Stimulated activated naive CD8-positive, alpha-beta T cell treated with anti-CD3 and anti-CD28 coated beads, Interleukin-15, amount 100 ng/mL, for 72 hours (primary cell): ENCODE results near the gene CLN6.
"Not testable (repeated sequence)": the region's sequence is repeated elsewhere in the genome, so short reads cannot be mapped to it uniquely, and the experiment has no call there.

Source experiments
- ATAC-seq: fragments of 150-1000 bp; cut with Tn5 transposase; 2 replicates; pipeline ENCODE4 v1.10.0; 2021; ENCODE audit warnings: mild to moderate bottlenecking, moderate library complexity
- DNase-seq, 2 donors: peaks; one replicate each; pipeline ENCODE4 v3.0.0; 2021 to 2022
- H3K27ac Mint-ChIP-seq, 2 donors: one replicate each; pipeline ENCODE4 v1.8.0; 2022; ENCODE audit warnings: mild to moderate bottlenecking in 2 of 2, mixed read lengths in 2 of 2, moderate library complexity in 2 of 2
- H3K27me3 Mint-ChIP-seq: one replicate; pipeline ENCODE4 v1.8.0; 2022; ENCODE audit warnings: mixed read lengths
- H3K4me1 Mint-ChIP-seq: one replicate; pipeline ENCODE4 v1.8.0; 2022; ENCODE audit warnings: mild to moderate bottlenecking, mixed read lengths
- H3K4me3 Mint-ChIP-seq, 2 donors: one replicate each; pipeline ENCODE4 v1.8.0; 2022; ENCODE audit warnings: mild to moderate bottlenecking in 2 of 2, mixed read lengths in 2 of 2, moderate library complexity in 1 of 2
- H3K9me3 Mint-ChIP-seq, 2 donors: one replicate each; pipeline ENCODE4 v1.8.0; 2022; ENCODE audit warnings: mixed read lengths in 2 of 2

The CLN6 gene

DNA sequence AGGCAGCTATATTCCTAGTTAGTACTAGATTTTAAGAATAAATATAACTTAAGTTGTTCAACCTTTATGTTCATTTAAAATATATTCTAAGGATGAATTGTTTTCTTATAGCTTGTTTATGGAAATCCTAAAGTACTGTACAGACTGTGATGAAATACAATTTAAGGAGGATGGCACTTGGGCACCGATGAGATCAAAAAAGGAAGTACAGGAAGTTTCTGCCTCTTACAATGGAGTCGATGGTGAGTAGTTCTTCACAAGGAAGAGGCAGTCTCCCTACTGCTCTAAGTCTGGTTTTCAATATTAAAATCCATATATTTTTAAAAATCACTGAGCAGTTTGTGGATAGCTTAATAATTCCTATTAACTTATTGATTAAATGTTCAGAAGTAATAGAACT, 54.0 kb downstream of the CLN6 start:
- Mint-ChIP-seq H3K27me3 (no peaks in the 10 kb centered on the region), H3K9me3 (no peaks in the 10 kb centered on the region), H3K27ac (no peak overlapping the region), H3K4me1 (no peaks in the 10 kb centered on the region), H3K4me3 (no peak overlapping the region)
- DNase-seq (no peak), ATAC-seq (no peak)

DNA sequence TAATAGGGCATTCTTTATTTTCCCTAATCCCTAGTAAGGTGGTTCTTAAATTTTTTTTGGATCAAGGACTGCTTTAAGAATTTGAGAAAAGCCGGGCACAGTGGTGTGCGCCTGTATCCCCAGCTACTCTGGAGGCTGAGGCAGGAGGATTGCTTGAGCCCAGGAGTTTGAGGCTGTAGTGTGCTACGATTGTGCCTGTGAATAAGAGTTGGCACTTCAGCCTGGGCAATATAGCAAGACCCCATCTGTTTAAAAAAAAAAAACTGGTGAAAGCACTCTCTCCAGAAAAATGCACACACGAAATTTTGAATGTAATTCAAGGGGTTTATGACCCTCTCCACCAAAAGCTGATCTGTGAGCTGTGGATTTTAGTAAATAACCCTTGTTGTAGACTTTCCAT, 56.4 kb downstream of the CLN6 start:
- Mint-ChIP-seq H3K4me1 (no peaks in the 10 kb centered on the region), H3K9me3 (no peaks in the 10 kb centered on the region), H3K4me3 (no peak overlapping the region), H3K27ac (no peak overlapping the region), H3K27me3 (no peaks in the 10 kb centered on the region)
- ATAC-seq: no peak
- no peak for DNase-seq

- H3K4me1 Mint-ChIP-seq, DNase-seq: not testable (repeated sequence)
Observed at GRCh38 chr15:68172037-68172436, 57.5 kb downstream of the CLN6 start.

GRCh38 chr15:68166847-68167246, 62.7 kb downstream of the CLN6 start:
- DNase-seq (no peak), ATAC-seq (no peak)
- Mint-ChIP-seq H3K27me3 (no peaks in the 10 kb centered on the region), H3K4me1 (no peaks in the 10 kb centered on the region), H3K9me3 (no peaks in the 10 kb centered on the region), H3K4me3 (no peak overlapping the region), H3K27ac (no peak overlapping the region)

More at GRCh38 chr15:68172037-68172436, 57.5 kb downstream of the CLN6 start:
- not testable (repeated sequence) for H3K4me3 Mint-ChIP-seq, H3K27me3 Mint-ChIP-seq, ATAC-seq, H3K27ac Mint-ChIP-seq, H3K9me3 Mint-ChIP-seq

DNA sequence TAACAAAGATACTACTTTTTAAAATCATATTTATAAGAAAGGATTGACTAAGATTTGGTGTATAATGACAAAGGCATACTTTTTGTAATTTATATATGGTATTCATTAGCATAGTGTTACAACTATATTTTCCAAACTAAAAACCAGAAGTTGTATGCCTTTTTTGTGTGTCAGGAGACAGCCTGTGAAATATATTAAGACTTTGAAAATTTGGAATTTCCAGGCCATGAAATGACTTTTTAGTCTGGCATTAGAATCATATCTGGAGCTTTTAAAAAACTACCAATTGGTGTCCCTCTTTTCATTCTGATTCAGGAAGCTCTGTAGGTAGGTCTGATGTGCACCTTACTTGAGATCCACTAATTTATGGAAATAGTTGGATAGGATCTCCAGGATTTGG, 66.3 kb downstream of the CLN6 start:
- ATAC-seq: no peak
- H3K9me3 Mint-ChIP-seq: no peaks in the 10 kb centered on the region
- no peak overlapping the region for H3K4me3 Mint-ChIP-seq
- DNase-seq: no peak
- no peak overlapping the region for H3K27ac Mint-ChIP-seq
- no peaks in the 10 kb centered on the region for H3K4me1 Mint-ChIP-seq
- H3K27me3 Mint-ChIP-seq: no peaks in the 10 kb centered on the region

- Mint-ChIP-seq H3K27ac (no peak overlapping the region), H3K9me3 (no peaks in the 10 kb centered on the region), H3K4me1 (no peaks in the 10 kb centered on the region), H3K27me3 (no peaks in the 10 kb centered on the region), H3K4me3 (no peak overlapping the region)
- no peak for DNase-seq
- ATAC-seq: no peak
Observed at GRCh38 chr15:68158046-68158628, 71.4 kb downstream of the CLN6 start.

- DNase-seq (no peak), ATAC-seq (no peak)
- Mint-ChIP-seq H3K4me1 (no peaks in the 10 kb centered on the region), H3K4me3 (no peak overlapping the region), H3K27me3 (no peaks in the 10 kb centered on the region), H3K9me3 (no peaks in the 10 kb centered on the region), H3K27ac (no peak overlapping the region)
Observed at GRCh38 chr15:68157074-68157473, 72.5 kb downstream of the CLN6 start.
